ENCODE results near the gene TWIST2.

The TWIST2 gene

GRCh38 chr2:238847841-238848690 lies at the start of gene TWIST2:
Gene TWIST2, plus strand, starts transcription at chr2:238848085. Its CDS starts 131 bp downstream, at chr2:238848216.
- no peak for DNase-seq

GRCh38 chr2:238801791-238802190 lies 46.1 kb upstream of the TWIST2 start:
- DNase-seq: no peak

- no peak for DNase-seq
Observed at GRCh38 chr2:238802957-238803356, 44.9 kb upstream of the TWIST2 start.

GRCh38 chr2:238803996-238804870 lies 43.7 kb upstream of the TWIST2 start:
- DNase-seq: no peak

- no peak for DNase-seq
Observed at GRCh38 chr2:238808761-238809160, 39.1 kb upstream of the TWIST2 start.

- DNase-seq: no peak
Observed at GRCh38 chr2:238810321-238810720, 37.6 kb upstream of the TWIST2 start.

- no peak for DNase-seq
Observed at GRCh38 chr2:238811293-238811692, 36.6 kb upstream of the TWIST2 start.

- DNase-seq: no peak
Observed at GRCh38 chr2:238811759-238812158, 36.1 kb upstream of the TWIST2 start.

- no peak for DNase-seq
Observed at GRCh38 chr2:238813109-238813508, 34.8 kb upstream of the TWIST2 start.

GRCh38 chr2:238814815-238815214 lies 33.1 kb upstream of the TWIST2 start:
- DNase-seq: no peak

GRCh38 chr2:238816291-238816690 lies 31.6 kb upstream of the TWIST2 start:
- DNase-seq: no peak

- DNase-seq: no peak
Observed at GRCh38 chr2:238817382-238817781, 30.5 kb upstream of the TWIST2 start.

- no peak for DNase-seq
Observed at GRCh38 chr2:238817891-238818290, 30.0 kb upstream of the TWIST2 start.

GRCh38 chr2:238818561-238818960 lies 29.3 kb upstream of the TWIST2 start:
- DNase-seq: no peak

GRCh38 chr2:238820197-238820596 lies 27.7 kb upstream of the TWIST2 start:
- DNase-seq: no peak

GRCh38 chr2:238820916-238821315 lies 27.0 kb upstream of the TWIST2 start:
- DNase-seq: no peak

GRCh38 chr2:238821391-238821790 lies 26.5 kb upstream of the TWIST2 start:
- no peak for DNase-seq

- no peak for DNase-seq
Observed at GRCh38 chr2:238821944-238822670, 25.8 kb upstream of the TWIST2 start.

GRCh38 chr2:238822955-238823354 lies 24.9 kb upstream of the TWIST2 start:
- DNase-seq: no peak

GRCh38 chr2:238831177-238831576 lies 16.7 kb upstream of the TWIST2 start:
- no peak for DNase-seq

GRCh38 chr2:238834982-238835381 lies 12.9 kb upstream of the TWIST2 start:
- no peak for DNase-seq

GRCh38 chr2:238835726-238836301 lies 12.1 kb upstream of the TWIST2 start:
- DNase-seq: no peak

- no peak for DNase-seq
Observed at GRCh38 chr2:238838786-238839327, 9.0 kb upstream of the TWIST2 start.

Measured in NCI-H1048 (cell line).